ENCODE measurements around the gene CYBRD1. TPM values are rescaled to one million over a fixed set of nuclear protein-coding genes. Genes with fewer than 3 reads are reported as not detected.

Gene CYBRD1
- total RNA-seq, 4 donors from 2014 or later: 158 to 241 (median 194) TPM

DNA sequence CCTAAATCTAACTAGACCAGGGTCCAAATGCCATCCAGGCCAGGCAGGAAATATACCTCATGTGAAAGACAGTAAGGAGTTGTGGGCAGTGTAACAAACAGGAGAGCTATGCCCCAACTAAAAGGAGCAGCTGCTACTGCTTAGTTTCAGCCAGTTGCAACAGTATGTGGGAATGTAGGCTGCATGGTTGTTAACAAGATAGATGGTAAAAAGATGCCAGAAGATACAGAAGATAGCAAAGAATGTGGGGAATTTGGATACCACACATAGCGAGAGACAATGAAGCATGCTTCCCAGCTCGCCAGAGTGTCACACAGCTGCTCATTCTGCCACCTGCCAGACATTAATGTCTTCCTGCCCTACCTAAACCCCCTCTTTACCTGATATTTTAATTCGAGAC, 39.4 kb upstream of the CYBRD1 start:
- DNase-seq (ENCODE audit: low spot score in 2 of 2): no peak
- TF ChIP-seq CTCF (IDR thresholded peaks at IDR 0.05) (no peak), POLR2A (IDR thresholded peaks at IDR 0.05) (no peak)
- intact Hi-C loops (cut with DNase I; ENCODE audit: low total_unique reads): no loop called here
- 83 to 90% methylated on average over 3 of the region's 3 CpGs for WGBS, 2 donors
- no peak overlapping the region for H3K4me3 ChIP-seq (ENCODE audit: low read depth, poor library complexity, severe bottlenecking)

GRCh38 chr2:171483793-171484192, 38.5 kb upstream of the CYBRD1 start:
- DNase-seq (ENCODE audit: low spot score in 2 of 2): no peak
- 71 to 77% methylated on average over 2 of the region's 2 CpGs for WGBS, 2 donors
- intact Hi-C loops (cut with DNase I; ENCODE audit: low total_unique reads): no loop called here
- TF ChIP-seq POLR2A (IDR thresholded peaks at IDR 0.05): no peak
- TF ChIP-seq CTCF (IDR thresholded peaks at IDR 0.05): no peak
- H3K4me3 ChIP-seq (ENCODE audit: low read depth, poor library complexity, severe bottlenecking): no peak overlapping the region

GRCh38 chr2:171485116-171485515, 37.2 kb upstream of the CYBRD1 start:
- no peak overlapping the region for H3K4me3 ChIP-seq (ENCODE audit: low read depth, poor library complexity, severe bottlenecking)
- DNase-seq (ENCODE audit: low spot score in 2 of 2): no peak
- intact Hi-C loops (cut with DNase I; ENCODE audit: low total_unique reads): no loop called here
- 27 to 50% methylated on average over 1 of the region's 1 CpG for WGBS, 2 donors
- TF ChIP-seq CTCF (IDR thresholded peaks at IDR 0.05) (no peak), POLR2A (IDR thresholded peaks at IDR 0.05) (no peak)

DNA sequence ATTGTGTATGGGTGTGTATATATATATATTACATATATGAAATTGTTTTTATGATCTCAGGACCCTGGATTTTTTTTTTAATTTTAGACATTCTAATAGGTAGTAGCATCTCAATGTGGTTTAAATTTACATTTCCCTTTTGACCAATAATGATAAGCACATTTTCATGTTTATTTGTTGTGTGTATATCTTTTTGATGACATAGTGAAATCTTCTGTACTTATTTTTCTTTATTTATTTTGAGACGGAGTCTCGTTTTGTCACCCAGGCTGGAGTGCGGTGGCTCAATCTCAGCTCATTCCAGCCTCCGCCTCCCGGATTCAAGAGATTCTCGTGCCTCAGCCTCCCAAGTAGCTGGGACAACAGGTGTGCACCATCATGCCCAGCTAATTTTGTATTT, 35.1 kb upstream of the CYBRD1 start:
- TF ChIP-seq CTCF (IDR thresholded peaks at IDR 0.05) (no peak), POLR2A (IDR thresholded peaks at IDR 0.05) (no peak)
- intact Hi-C loops (cut with DNase I; ENCODE audit: low total_unique reads): no loop called here
- H3K4me3 ChIP-seq (ENCODE audit: low read depth, poor library complexity, severe bottlenecking): no peak overlapping the region
- 97 to 98% methylated on average over 6 of the region's 6 CpGs for WGBS, 2 donors
- no peak for DNase-seq (ENCODE audit: low spot score in 2 of 2)

GRCh38 chr2:171487803-171488259, 34.4 kb upstream of the CYBRD1 start:
- TF ChIP-seq POLR2A (IDR thresholded peaks at IDR 0.05): no peak
- no peak for TF ChIP-seq CTCF (IDR thresholded peaks at IDR 0.05)
- DNase-seq (ENCODE audit: low spot score in 2 of 2): no peak
- H3K4me3 ChIP-seq (ENCODE audit: low read depth, poor library complexity, severe bottlenecking): no peak overlapping the region
- WGBS, 2 donors: 72 to 77% methylated on average over 4 of the region's 4 CpGs
- intact Hi-C loops (cut with DNase I; ENCODE audit: low total_unique reads): no loop called here

DNA sequence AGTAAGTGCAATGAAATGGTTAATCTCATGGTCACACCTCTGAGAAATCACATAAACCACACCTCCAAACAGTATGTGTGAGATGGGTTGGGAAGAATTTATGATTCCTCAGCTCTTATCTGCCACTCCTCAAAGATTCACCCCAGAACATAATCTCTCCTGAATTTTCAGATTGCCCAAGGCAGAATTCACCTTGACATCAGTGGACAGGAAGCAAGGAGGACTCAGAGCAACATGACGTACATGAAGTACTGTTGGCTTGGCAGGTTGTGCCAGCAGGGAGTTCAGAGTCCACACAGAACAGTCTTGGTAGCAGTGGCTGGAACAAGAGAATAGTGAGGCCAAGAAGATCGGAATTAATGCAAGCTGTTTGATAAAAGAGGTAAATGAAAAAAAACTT, 31.7 kb upstream of the CYBRD1 start:
- no peak overlapping the region for H3K4me3 ChIP-seq (ENCODE audit: low read depth, poor library complexity, severe bottlenecking)
- intact Hi-C loops (cut with DNase I; ENCODE audit: low total_unique reads): no loop called here
- no peak for TF ChIP-seq POLR2A (IDR thresholded peaks at IDR 0.05)
- TF ChIP-seq CTCF (IDR thresholded peaks at IDR 0.05): no peak
- no peak for DNase-seq (ENCODE audit: low spot score in 2 of 2)
- 74 to 79% methylated on average over 2 of the region's 2 CpGs for WGBS, 2 donors
